HepG2 (cell line): ENCODE results near the gene SEC61A1. TPM values are rescaled to one million over a fixed set of nuclear protein-coding genes. Genes with fewer than 3 reads are reported as not detected.

Source experiments
- ATAC-seq: fragments of 200-7000 bp; cut with Tn5 transposase; 3 replicates; pipeline ENCODE4 v1.9.1; 2020; ENCODE audit warnings: mild to moderate bottlenecking, moderate library complexity
- BruUV-seq: library from RNA; stranded (reverse); fragments of 400-500 nt; replicated peaks from 2 replicates; lab custom pipeline; 2021; lab: Mats Ljungman, UMichigan
- CTCF ChIA-PET: fragments of 300-600 bp; formaldehyde crosslinking; extraction: SDS; loops from one replicate; lab custom pipeline; 2021; ENCODE audit warnings: low total read pairs, inconsistent platforms, low intra/inter-chr PET ratio; lab: Yijun Ruan, JAX
- POLR2A ChIA-PET: fragments of 350-600 bp; sonication (Branson Sonifier 250); formaldehyde crosslinking; loops from one replicate; lab custom pipeline; 2020; ENCODE audit warnings: antibody characterized with exemption, inconsistent platforms; lab: Yijun Ruan, JAX
- DNase-seq: peaks from one replicate; pipeline ENCODE4 v3.0.0-alpha.2; 2015; ENCODE audit warnings: low spot score
- FAIRE-seq: peaks from 3 replicates; lab custom pipeline; 2011; peaks lifted over from hg19 to GRCh38; lab: Jason Lieb, UNC
- H2AFZ ChIP-seq: one replicate; pipeline ENCODE4 v1.6.1; 2011; ENCODE audit warnings: low read length, inconsistent platforms
- H3K27ac ChIP-seq: fragments of 300-600 bp; 3 replicates; pipeline ENCODE4 v1.8.0; 2011; ENCODE audit warnings: mixed run types, mild to moderate bottlenecking, mixed read lengths, low read length, inconsistent platforms; ENCODE audit not compliant: insufficient read depth; ENCODE audit errors: extremely low read length
- H3K27me3 ChIP-seq, 2 experiments: fragments of 200-600 bp in 1 of 2; 2 replicates in 1 of 2; 3 replicates in 1 of 2; pipeline versions ENCODE4 v1.6.0 to v1.8.0; 2011; ENCODE audit warnings: low read length in 2 of 2, mild to moderate bottlenecking in 2 of 2, moderate library complexity in 2 of 2, inconsistent platforms in 1 of 2; ENCODE audit not compliant: insufficient read depth in 2 of 2, control insufficient read depth in 1 of 2
- H3K36me3 ChIP-seq, 2 experiments: fragments of 200-600 bp in 1 of 2; replicated peaks in 1 of 2; 2 replicates in 1 of 2; 3 replicates in 1 of 2; pipeline versions ENCODE4 v1.5.1 to v1.8.0; 2011; ENCODE audit warnings: low read length in 2 of 2, inconsistent platforms in 1 of 2; ENCODE audit not compliant: insufficient read depth in 2 of 2, control insufficient read depth in 1 of 2
- H3K4me1 ChIP-seq: 2 replicates; pipeline ENCODE4 v1.5.1; 2012; ENCODE audit warnings: low read length, inconsistent platforms; ENCODE audit not compliant: insufficient read depth
- H3K4me2 ChIP-seq: 2 replicates; pipeline ENCODE4 v1.6.0; 2011; ENCODE audit warnings: low read depth, low read length, inconsistent platforms
- H3K4me3 ChIP-seq, 3 experiments: fragments of 200-600 bp in 1 of 3; sonication (generic), shearing (Covaris generic) in 1 of 3; replicated peaks in 1 of 3; 2 replicates each; pipeline ENCODE4 v1.5.1; 2011 to 2016; ENCODE audit warnings: low read length in 3 of 3, inconsistent platforms in 2 of 3, low read depth in 2 of 3, mild to moderate bottlenecking in 2 of 3, control low read depth in 1 of 3, mixed read lengths in 1 of 3; ENCODE audit not compliant: insufficient read depth in 1 of 3
- H3K79me2 ChIP-seq: one replicate; pipeline ENCODE4 v1.6.1; 2011; ENCODE audit warnings: low read length, inconsistent platforms; ENCODE audit not compliant: insufficient read depth
- H3K9ac ChIP-seq: 2 replicates; pipeline ENCODE4 v1.6.0; 2011; ENCODE audit warnings: mild to moderate bottlenecking, low read depth, low read length, inconsistent platforms; ENCODE audit not compliant: insufficient read depth
- H3K9me3 ChIP-seq: 2 replicates; pipeline ENCODE4 v1.5.1; 2012; ENCODE audit warnings: mild to moderate bottlenecking, low read length
- H4K20me1 ChIP-seq: 2 replicates; pipeline ENCODE4 v1.6.0; 2011; ENCODE audit warnings: inconsistent platforms, mild to moderate bottlenecking, low read length, moderate library complexity; ENCODE audit not compliant: insufficient read depth
- ARHGAP35 ChIP-seq: sonication (generic); formaldehyde crosslinking; IDR thresholded peaks from 2 replicates; pipeline ENCODE4 v1.9.0; 2022; ENCODE audit warnings: mild to moderate bottlenecking, inconsistent platforms, moderate library complexity, missing genetic modification reagents, borderline replicate concordance
- DNMT3B ChIP-seq: conservative IDR thresholded peaks from 2 replicates; pipeline ENCODE4 v1.6.1; 2016; ENCODE audit warnings: missing biosample characterization, control low read depth
- KAT2B ChIP-seq: fragments of 150-350 bp; IDR thresholded peaks from 2 replicates; pipeline ENCODE4 v1.6.1; 2014; ENCODE audit warnings: low read depth, low read length, borderline replicate concordance
- MAFF ChIP-seq: IDR thresholded peaks from 2 replicates; pipeline ENCODE4 v1.6.1; 2011; ENCODE audit warnings: low read depth, low read length, improper control_type of control experiment
- MBD4 ChIP-seq: IDR thresholded peaks from 2 replicates; pipeline ENCODE4 v1.6.1; 2012; ENCODE audit warnings: low read length, inconsistent platforms, borderline replicate concordance
- RBM22 ChIP-seq: fragments of 200-400 bp; formaldehyde crosslinking; optimal IDR thresholded peaks from 2 replicates; pipeline ENCODE3; 2017; ENCODE audit warnings: mild to moderate bottlenecking, low read length, moderate library complexity
- RBM39 ChIP-seq: fragments of 200-400 bp; formaldehyde crosslinking; IDR thresholded peaks from one replicate; pipeline ENCODE4 v1.6.1; 2018; ENCODE audit warnings: antibody characterized with exemption, mild to moderate bottlenecking, low read depth, low read length; ENCODE audit not compliant: poor library complexity, severe bottlenecking
- RCOR2 ChIP-seq: IDR thresholded peaks from 2 replicates; pipeline ENCODE4 v1.6.1; 2016; ENCODE audit warnings: missing biosample characterization, missing genetic modification reagents
- SMAD9 ChIP-seq: sonication (generic); formaldehyde crosslinking; IDR thresholded peaks from 2 replicates; pipeline ENCODE4 v1.5.1; 2020; ENCODE audit warnings: mild to moderate bottlenecking, missing genetic modification reagents
- SMARCE1 ChIP-seq: fragments of 450-650 bp; IDR thresholded peaks from 2 replicates; pipeline ENCODE4 v1.6.1; 2017; ENCODE audit warnings: borderline replicate concordance
- SNRNP70 ChIP-seq: fragments of 200-400 bp; formaldehyde crosslinking; IDR thresholded peaks from 2 replicates; pipeline ENCODE4 v1.6.1; 2017; ENCODE audit warnings: mild to moderate bottlenecking, low read depth, low read length, moderate library complexity
- ZEB1 ChIP-seq: IDR thresholded peaks from 2 replicates; pipeline ENCODE4 v1.6.1; 2012; ENCODE audit warnings: mild to moderate bottlenecking, low read depth, inconsistent platforms; ENCODE audit not compliant: insufficient replicate concordance
- ZMYM2 ChIP-seq: sonication (generic); formaldehyde crosslinking; IDR thresholded peaks from 2 replicates; pipeline ENCODE4 v1.8.0; 2022; ENCODE audit warnings: mild to moderate bottlenecking, missing genetic modification reagents
- ZNF138 ChIP-seq: sonication (generic); formaldehyde crosslinking; IDR thresholded peaks from 2 replicates; pipeline ENCODE4 v1.5.0; 2020; ENCODE audit warnings: mild to moderate bottlenecking, low read depth, missing genetic modification reagents
- ZNF703 ChIP-seq: sonication (generic); formaldehyde crosslinking; IDR thresholded peaks from 2 replicates; pipeline ENCODE4 v1.5.1; 2020; ENCODE audit warnings: missing genetic modification reagents, mild to moderate bottlenecking, moderate library complexity, borderline replicate concordance
- ZSCAN30 ChIP-seq: sonication (generic); formaldehyde crosslinking; IDR thresholded peaks from 2 replicates; pipeline ENCODE4 v1.5.0; 2020; ENCODE audit warnings: mild to moderate bottlenecking, missing genetic modification reagents
- WGBS: methylation state at CpG from one replicate; pipeline ENCODE4 v1.1.6; 2017; ENCODE audit warnings: low lambda C conversion rate; 5-methylcytosine and 5-hydroxymethylcytosine counted together
- in situ Hi-C: cut with HindIII; loops from 2 replicates; pipeline ENCODE4 v1.10.0; 2017; ENCODE audit warnings: low pct_unique_long_range_greater_than_20kb; ENCODE audit not compliant: extremely low pct_ligation_motif_present
- intact Hi-C: fragments of 100-400 bp; cut with micrococcal nuclease; formaldehyde crosslinking; loops from one replicate; pipeline ENCODE4 v1.10.0; 2022; ENCODE audit not compliant: unreplicated experiment
- polyA plus RNA-seq, 8 experiments: library from polyadenylated mRNA; depleted of rRNA in 3 of 8; stranded (reverse) in 7 of 8; unstranded in 1 of 8; fragments of >200 nt; fragmentation: Illumina TruSeq in 4 of 8; extraction: Trizol in 4 of 8; gene quantifications; 2 replicates each; pipeline versions ENCODE4 v1.2.1 to v1.2.3, GENCODE V29; 2011 to 2016; ENCODE audit warnings: low read depth in 4 of 8, missing spikeins in 1 of 8, mixed read lengths in 1 of 8; ENCODE audit not compliant: insufficient read depth in 1 of 8
- total RNA-seq, 5 experiments: library from RNA; depleted of rRNA; stranded (reverse); fragments of >200 nt; fragmentation: Illumina TruSeq; extraction: Trizol; gene quantifications; 2 replicates each; pipeline ENCODE4 v1.2.3, GENCODE V29; 2016; ENCODE audit warnings: low read depth in 1 of 5
- TF ChIP-seq, protein P1 (sequence below): sonication (generic); formaldehyde crosslinking; IDR thresholded peaks from 2 replicates; pipeline ENCODE4 v1.5.0; 2020; ENCODE audit warnings: mild to moderate bottlenecking, missing genetic modification reagents

The SEC61A1 gene
- total and polyA plus RNA-seq, 2 of the 13 experiments (the other 11 are each of a cell fraction or from before 2014, with no cell fraction given): 170 to 203 TPM

GRCh38 chr3:128067489-128067888 is 15.3 kb downstream of the SEC61A1 start:
- Histone ChIP-seq H3K4me2 (no peak overlapping the region), H2AFZ (no peak overlapping the region), H3K36me3 (peaks cover 50 to 92% of the 10 kb centered on the region in 2 experiments), H3K4me1 (no peaks in the 10 kb centered on the region), H3K79me2 (no peaks in the 10 kb centered on the region), H3K27ac (no peak overlapping the region), H4K20me1 (peaks cover 13% of the 10 kb centered on the region), H3K9me3 (no peaks in the 10 kb centered on the region), H3K27me3 (no peaks in the 10 kb centered on the region), H3K9ac (no peak overlapping the region), H3K4me3 (no peak overlapping the region)
- no peak for DNase-seq
- FAIRE-seq: no peak
- in situ Hi-C loops (no loop called here), intact Hi-C loops (no loop called here)
- POLR2A ChIA-PET: no interaction called here
- CTCF ChIA-PET: interaction anchor here (1.4 kb wide), 1 partner anchor 66 kb away, joined by 4 read pairs; no protein-coding TSS in a partner anchor
- TF ChIP-seq MBD4: no peak
- no peak for TF ChIP-seq ZSCAN30 (CRISPR knock-in tag)
- TF ChIP-seq RBM39: no peak
- TF ChIP-seq DNMT3B: no peak
- TF ChIP-seq, protein P1, sequence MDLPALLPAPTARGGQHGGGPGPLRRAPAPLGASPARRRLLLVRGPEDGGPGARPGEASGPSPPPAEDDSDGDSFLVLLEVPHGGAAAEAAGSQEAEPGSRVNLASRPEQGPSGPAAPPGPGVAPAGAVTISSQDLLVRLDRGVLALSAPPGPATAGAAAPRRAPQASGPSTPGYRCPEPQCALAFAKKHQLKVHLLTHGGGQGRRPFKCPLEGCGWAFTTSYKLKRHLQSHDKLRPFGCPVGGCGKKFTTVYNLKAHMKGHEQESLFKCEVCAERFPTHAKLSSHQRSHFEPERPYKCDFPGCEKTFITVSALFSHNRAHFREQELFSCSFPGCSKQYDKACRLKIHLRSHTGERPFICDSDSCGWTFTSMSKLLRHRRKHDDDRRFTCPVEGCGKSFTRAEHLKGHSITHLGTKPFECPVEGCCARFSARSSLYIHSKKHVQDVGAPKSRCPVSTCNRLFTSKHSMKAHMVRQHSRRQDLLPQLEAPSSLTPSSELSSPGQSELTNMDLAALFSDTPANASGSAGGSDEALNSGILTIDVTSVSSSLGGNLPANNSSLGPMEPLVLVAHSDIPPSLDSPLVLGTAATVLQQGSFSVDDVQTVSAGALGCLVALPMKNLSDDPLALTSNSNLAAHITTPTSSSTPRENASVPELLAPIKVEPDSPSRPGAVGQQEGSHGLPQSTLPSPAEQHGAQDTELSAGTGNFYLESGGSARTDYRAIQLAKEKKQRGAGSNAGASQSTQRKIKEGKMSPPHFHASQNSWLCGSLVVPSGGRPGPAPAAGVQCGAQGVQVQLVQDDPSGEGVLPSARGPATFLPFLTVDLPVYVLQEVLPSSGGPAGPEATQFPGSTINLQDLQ (CRISPR knock-in tag): no peak
- no peak for TF ChIP-seq ARHGAP35 (CRISPR knock-in tag)
- TF ChIP-seq MAFF: no peak
- TF ChIP-seq ZMYM2 (CRISPR knock-in tag): no peak
- TF ChIP-seq ZNF703: no peak
- TF ChIP-seq KAT2B: no peak
- TF ChIP-seq RCOR2: no peak
- no peak for TF ChIP-seq SNRNP70
- TF ChIP-seq RBM22: no peak
- no peak for TF ChIP-seq SMAD9 (CRISPR knock-in tag)
- TF ChIP-seq ZNF138 (CRISPR knock-in tag): no peak
- no peak for TF ChIP-seq ZEB1
- no peak for TF ChIP-seq SMARCE1
- ATAC-seq: no peak
- WGBS: 96% methylated on average over 7 of the region's 7 CpGs
- no TSS peak for BruUV-seq
